ENCODE results near the gene FAM228A. TPM values are rescaled to one million over a fixed set of nuclear protein-coding genes. Genes with fewer than 3 reads are reported as not detected.

FAM228A gene
- total RNA-seq, 1 donor from 2014 or later: 0.64 TPM

- no peak overlapping the region for H3K27ac ChIP-seq
- intact Hi-C loops (cut with DNase I): no loop called here
- no peak overlapping the region for H3K4me3 ChIP-seq
- TF ChIP-seq CTCF (IDR thresholded peaks at IDR 0.05): no peak
- H3K9me3 ChIP-seq: no peaks in the 10 kb centered on the region
- DNase-seq (no peak), ATAC-seq (no peak)
- H3K27me3 ChIP-seq: no peaks in the 10 kb centered on the region
- H3K36me3 ChIP-seq: peaks cover 6% of the 10 kb centered on the region
- no peaks in the 10 kb centered on the region for H3K4me1 ChIP-seq
Observed at GRCh38 chr2:24153478-24153877, 21.4 kb upstream of the FAM228A start.

- no peak for TF ChIP-seq CTCF (IDR thresholded peaks at IDR 0.05)
- Histone ChIP-seq H3K36me3 (peaks cover 4% of the 10 kb centered on the region), H3K27ac (no peak overlapping the region), H3K4me3 (no peak overlapping the region), H3K27me3 (no peaks in the 10 kb centered on the region), H3K9me3 (no peaks in the 10 kb centered on the region), H3K4me1 (no peaks in the 10 kb centered on the region)
- intact Hi-C loops (cut with DNase I): no loop called here
- DNase-seq (no peak), ATAC-seq (no peak)
Observed at GRCh38 chr2:24158131-24158530, 16.7 kb upstream of the FAM228A start.

GRCh38 chr2:24159708-24160107 is 15.1 kb upstream of the FAM228A start:
- H3K27me3 ChIP-seq: no peaks in the 10 kb centered on the region
- peaks cover 4% of the 10 kb centered on the region for H3K36me3 ChIP-seq
- intact Hi-C loops (cut with DNase I): no loop called here
- TF ChIP-seq CTCF (IDR thresholded peaks at IDR 0.05): no peak
- H3K4me1 ChIP-seq: no peaks in the 10 kb centered on the region
- H3K4me3 ChIP-seq: no peak overlapping the region
- ATAC-seq (no peak), DNase-seq (no peak)
- H3K27ac ChIP-seq: no peak overlapping the region
- no peaks in the 10 kb centered on the region for H3K9me3 ChIP-seq

GRCh38 chr2:24160761-24161160 is 14.1 kb upstream of the FAM228A start:
- intact Hi-C loops (cut with DNase I): no loop called here
- Histone ChIP-seq H3K27ac (no peak overlapping the region), H3K4me3 (no peak overlapping the region), H3K4me1 (no peaks in the 10 kb centered on the region), H3K9me3 (no peaks in the 10 kb centered on the region), H3K27me3 (no peaks in the 10 kb centered on the region), H3K36me3 (peaks cover 4% of the 10 kb centered on the region)
- TF ChIP-seq CTCF (IDR thresholded peaks at IDR 0.05): no peak
- no peak for ATAC-seq
- DNase-seq: no peak

GRCh38 chr2:24162494-24162893 is 12.4 kb upstream of the FAM228A start:
- Histone ChIP-seq H3K4me1 (no peaks in the 10 kb centered on the region), H3K36me3 (peaks cover 4% of the 10 kb centered on the region), H3K27me3 (no peaks in the 10 kb centered on the region), H3K4me3 (no peak overlapping the region), H3K9me3 (no peaks in the 10 kb centered on the region), H3K27ac (no peak overlapping the region)
- intact Hi-C loops (cut with DNase I): no loop called here
- no peak for DNase-seq
- no peak for ATAC-seq
- TF ChIP-seq CTCF (IDR thresholded peaks at IDR 0.05): no peak

- no peak for DNase-seq
- Histone ChIP-seq H3K4me3 (no peak overlapping the region), H3K27ac (no peak overlapping the region), H3K9me3 (no peaks in the 10 kb centered on the region), H3K36me3 (peaks cover 4% of the 10 kb centered on the region), H3K4me1 (no peaks in the 10 kb centered on the region), H3K27me3 (no peaks in the 10 kb centered on the region)
- TF ChIP-seq CTCF (IDR thresholded peaks at IDR 0.05): no peak
- intact Hi-C loops (cut with DNase I): no loop called here
- ATAC-seq: no peak
Observed at GRCh38 chr2:24163186-24163585, 11.7 kb upstream of the FAM228A start.

Measured in upper lobe of right lung (tissue), 1 donor.